Glomerular visceral epithelial cell (primary cell): ENCODE results near the gene B3GALT5.
A peak's percentile ranks its signal among the peaks of the same experiment; 100 is the strongest.

Experiments
- DNase-seq: peaks from one replicate; pipeline ENCODE4 v3.0.0-alpha.2; 2016; ENCODE audit errors: extremely low spot score

B3GALT5 gene

DNA sequence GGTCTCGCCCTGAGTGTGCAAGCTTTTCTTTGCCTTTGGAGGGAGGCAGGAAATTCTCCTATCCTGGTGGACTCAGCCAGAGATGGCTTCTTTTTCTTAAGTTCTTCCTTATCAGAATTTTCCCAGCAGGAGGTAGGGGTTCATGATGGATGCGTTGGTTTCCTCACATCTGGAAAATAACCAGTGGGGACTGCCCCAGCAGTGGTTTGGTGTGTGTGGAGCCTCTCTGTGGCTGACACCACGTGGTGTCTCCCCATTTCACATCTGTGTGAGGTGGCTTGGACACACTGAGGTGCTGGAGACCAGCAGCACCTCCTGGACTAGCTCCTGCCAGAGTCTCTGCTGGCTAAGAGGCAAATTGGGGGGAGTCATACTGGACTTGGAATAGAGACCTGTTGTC, 32.6 kb downstream of the B3GALT5 start:
- no peak for DNase-seq

DNA sequence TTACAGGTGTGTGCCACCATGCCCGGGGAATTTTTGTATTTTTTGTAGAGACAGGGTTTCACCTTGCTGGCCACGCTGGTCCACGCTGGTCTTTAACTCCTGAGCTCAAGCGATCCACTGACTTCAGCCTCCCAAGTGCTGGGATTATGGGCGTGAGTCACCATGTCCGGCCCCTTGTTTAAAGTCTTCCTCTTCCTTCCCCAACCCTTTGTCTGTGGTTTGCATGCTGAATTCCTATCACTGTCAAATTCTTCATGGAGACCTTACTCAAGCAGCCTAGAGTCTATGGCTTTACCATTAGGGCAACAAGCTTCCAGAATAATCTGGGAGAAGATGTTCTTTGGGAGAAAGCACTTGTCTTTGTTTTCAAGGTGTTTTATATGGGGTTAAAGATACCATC, 34.7 kb downstream of the B3GALT5 start:
- DNase-seq = peak; percentile 85

DNA sequence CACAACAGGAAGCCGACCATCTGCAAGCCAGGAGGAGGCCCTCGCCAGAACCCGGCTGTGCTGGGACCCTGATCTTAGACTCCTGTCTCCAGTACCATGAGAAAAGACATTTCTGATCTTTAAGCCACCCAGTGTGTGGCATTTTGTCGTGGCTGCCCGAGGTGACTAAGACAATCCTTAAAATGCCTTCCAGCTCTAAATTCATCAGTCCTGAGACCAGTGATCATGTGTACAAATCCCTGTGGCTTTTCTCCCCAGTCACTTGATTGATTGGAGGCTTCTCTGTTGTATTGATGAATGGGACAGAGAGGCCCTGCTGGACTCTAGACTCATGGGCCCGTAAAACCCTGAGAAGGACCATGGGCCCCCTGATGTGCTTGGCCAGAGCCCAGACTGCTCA, 36.1 kb downstream of the B3GALT5 start:
- DNase-seq = no peak

DNA sequence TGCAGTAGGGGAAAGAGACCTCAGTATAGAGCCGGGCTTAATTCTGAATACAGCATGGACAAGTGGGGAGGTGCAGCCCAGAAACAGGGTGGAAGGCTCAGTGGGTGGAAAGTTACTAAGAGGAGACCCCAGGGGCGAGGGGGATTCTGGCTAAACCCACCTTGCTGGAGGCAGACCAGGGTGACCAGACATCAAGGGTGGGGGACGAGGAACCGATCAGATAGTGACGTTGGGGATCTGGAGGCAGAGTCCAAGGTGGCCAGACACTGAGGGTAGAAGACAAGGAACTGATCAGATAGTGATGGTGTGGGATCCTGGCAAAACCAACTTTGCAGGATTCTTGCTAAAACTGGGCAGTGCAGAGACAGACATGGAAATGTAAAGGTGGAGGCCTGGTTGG, 36.8 kb downstream of the B3GALT5 start:
- no peak for DNase-seq

DNA sequence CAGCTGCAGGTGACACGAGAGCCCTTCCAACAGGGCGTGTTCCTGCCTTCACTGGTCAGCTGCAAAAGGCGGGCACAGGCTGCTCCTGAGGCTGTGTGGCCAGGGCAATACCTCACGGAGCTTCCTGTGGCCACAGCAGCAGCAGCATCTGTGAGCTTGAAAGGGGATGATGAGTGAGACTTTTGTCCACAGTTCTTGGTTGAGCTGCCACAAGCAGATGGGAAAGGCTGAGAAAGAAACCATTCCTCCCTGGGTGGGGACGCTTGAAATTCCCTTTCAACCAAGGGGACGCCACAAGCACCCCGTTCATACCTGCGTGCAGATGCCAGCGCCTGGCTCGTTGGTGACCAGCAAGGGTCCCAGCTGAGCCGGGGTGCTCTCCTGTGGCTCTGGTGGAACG, 37.6 kb downstream of the B3GALT5 start:
- DNase-seq = no peak

DNA sequence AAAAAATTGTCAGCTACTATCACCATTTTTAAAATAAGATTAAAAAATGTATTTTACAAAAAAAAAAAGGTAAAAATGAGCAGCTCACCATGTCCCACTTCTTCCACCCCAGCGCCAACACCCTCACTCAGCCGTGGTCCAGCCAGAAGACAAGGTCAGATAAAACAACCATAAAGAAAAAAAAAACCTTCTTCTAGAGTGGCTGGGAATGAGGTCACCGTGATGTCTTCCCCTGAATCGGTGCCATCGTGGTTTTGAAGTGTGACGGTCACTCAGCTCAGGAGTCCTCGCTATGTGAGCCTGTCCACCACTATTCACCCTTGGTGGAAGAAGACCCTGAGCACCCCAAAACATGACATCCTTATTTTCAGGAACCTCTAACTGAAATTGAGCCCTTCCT, 38.1 kb downstream of the B3GALT5 start:
- DNase-seq = no peak

DNA sequence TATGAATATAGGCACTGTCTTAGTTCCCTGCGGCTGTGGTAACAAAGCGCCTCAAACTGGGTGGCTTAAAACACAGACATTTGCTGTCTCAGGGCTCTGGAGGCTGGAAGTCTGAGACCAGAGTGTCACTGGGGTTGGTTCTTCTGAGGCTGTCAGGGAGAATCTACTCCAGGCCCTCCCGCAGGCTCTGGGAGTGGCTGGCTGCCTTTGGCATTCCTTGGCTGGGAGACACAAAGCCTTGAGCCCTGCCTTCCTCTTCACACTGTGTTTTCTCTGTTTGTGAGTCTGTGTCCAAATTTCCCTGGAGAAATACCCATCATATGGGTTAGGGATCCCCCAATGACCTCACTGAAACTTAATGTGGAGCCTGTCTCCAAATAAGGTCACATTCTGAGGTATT, 38.5 kb downstream of the B3GALT5 start:
- no peak for DNase-seq

DNA sequence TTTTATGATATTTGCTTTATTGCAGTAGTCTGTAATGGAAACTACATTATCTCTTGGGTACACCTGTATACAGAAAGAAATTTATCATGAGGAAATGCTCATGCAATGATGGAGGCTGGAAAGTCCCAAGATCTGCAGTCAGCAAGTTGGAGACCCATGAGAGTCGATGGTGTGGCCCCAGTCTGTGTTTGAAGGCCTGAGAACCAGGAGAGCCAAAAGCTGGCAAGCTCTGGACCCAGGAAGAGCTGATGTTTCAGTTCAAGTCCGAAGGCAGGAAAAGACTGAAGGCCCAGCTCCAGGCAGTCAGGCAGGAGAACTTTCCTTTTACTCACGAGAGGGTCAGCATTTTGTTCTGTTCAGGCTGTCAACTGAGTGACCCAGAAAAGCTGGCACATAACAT, 42.2 kb downstream of the B3GALT5 start:
- DNase-seq = no peak

DNA sequence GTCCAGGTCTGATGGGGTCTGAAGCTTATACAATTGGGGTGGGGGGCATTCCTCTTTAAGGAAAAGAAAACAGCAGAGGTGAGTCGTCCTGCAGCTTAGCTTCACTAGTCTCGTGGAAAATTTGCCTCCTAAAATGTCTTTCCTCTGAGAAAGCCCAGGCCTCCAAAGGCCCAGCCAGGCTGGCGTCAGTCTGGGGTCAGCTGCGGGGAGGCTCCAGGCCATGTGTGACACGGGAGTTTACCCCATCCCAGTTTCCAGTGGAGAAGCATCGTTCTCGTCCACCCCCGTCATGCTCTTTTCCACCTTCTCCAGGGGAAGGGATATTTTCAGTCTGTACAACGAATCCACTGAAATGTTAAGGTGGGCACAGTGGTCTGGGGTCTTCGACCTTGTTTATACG, 42.8 kb downstream of the B3GALT5 start:
- no peak for DNase-seq

DNA sequence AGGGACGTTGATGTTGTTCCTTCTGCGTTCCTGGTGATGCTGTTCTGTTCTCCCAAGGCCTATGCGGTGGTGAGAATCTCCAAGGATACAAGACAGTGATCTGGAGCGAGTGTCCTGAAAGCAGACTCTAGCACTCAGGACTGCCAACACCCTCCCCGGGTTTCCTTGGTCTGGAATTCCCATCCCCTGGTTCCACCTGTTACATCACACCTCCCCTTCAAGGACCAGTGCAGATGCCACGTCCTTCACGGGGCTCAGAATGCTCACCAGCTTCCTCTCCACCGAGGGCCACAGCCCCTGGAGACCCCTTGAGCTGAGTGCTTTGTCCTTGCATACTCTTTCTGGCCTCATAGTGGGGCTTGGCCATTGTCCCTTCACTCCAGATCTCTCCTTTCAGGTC, 43.5 kb downstream of the B3GALT5 start:
- no peak for DNase-seq

DNA sequence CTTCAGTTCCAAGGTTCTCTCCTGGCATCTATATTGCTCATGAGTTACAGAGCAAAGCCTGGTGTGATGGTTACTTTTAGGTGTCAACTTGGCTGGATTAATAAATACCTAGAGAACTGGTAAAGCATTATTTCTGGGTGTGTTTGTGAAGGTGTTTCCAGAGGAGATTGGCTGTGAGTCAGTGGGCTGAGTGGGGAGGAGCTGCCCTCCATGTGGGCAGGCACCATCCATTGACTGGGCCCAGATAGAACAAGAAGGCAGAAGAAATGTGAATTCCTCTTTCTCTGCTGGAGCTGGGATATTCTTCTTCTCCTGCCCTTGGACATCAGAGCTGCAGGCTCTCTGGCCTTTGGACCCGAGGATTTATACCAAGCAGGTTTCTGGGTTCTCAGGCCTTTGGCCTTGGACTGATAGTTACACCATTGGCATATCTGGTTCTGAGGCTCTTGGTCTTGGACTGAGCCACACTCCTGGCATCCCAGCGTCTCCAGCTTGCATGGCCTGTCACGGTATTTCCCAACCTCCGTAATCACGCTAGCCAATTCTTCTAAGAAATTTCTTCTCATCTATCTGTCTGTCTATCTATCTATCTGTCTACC, 44.5 kb downstream of the B3GALT5 start:
- DNase-seq = peak; percentile 61

DNA sequence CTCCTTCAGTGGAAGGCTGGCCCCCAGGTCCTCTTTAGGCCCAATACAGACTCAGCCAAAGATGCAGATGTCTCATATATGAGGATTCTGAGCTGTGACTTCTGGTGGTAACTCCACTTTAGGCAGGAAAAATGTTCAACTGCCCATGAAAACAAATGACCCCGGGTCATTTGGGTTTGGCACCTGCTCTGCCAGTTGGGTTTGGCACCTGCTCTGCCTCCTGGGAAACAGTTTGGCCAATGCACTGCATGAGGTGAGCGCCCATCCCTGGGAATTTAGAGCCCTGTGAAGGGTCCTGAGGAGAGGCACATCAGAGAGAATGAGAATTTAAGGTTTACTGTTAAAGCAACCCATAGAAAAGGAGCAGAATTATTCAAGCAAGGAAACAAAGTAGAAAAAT, 45.3 kb downstream of the B3GALT5 start:
- peak; percentile 19 for DNase-seq

DNA sequence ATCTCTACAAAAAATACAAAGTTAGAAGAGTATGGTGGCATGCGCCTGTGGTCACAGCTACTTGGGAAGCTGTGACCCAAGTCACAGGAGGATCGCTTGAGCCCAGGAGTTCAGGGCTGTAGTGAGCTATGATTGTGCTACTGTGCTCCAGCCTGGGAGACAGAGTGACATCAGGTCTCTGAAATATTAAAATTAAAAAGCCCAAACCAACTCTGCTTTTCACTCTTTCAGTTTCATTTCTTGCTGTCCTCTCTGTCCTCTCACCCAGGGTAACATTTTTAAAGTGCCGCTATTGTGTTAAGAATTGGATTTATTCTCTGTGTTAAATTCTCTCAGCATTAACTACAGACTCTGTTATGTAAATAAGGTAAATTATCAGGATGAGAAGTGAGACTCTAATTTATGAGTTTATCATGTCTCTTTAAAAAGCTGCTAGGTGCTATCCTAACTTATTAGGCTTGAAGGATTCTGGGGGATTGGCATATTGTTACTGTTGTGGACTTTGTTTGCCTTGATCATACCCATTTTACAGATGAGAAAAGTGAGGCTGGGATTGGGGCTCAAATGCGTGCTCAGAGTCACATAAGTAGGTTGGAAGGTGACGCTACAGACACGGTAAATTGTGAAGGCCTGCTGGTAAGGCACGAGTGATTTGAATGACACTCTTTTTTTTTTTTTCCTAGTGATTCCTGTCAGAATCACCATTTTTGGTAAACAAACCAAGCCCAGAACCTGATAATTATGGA, 46.5 kb downstream of the B3GALT5 start:
- DNase-seq = no peak

DNA sequence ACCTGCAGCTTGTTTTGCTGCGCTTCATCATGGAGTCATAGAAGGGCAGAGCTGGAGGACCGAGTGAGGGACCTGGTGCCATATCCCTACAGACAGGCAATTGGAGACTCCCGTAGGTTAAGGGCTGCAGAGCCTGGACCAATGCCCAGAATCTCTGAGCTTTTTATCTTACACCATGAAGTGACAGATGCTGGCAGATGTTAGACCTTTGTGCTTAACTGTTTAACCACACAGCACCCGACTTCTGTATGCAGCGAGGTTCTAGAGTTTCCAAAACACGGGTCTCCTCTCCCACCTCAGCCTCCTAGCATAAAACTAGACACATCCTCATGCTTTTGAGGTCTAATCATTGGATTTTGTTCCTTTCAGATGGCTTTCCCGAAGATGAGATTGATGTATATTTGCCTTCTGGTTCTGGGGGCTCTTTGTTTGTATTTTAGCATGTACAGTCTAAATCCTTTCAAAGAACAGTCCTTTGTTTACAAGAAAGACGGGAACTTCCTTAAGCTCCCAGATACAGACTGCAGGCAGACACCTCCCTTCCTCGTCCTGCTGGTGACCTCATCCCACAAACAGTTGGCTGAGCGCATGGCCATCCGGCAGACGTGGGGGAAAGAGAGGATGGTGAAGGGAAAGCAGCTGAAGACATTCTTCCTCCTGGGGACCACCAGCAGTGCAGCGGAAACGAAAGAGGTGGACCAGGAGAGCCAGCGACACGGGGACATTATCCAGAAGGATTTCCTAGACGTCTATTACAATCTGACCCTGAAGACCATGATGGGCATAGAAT, 47.6 kb downstream of the B3GALT5 start:
- peak; percentile 88 for DNase-seq

DNA sequence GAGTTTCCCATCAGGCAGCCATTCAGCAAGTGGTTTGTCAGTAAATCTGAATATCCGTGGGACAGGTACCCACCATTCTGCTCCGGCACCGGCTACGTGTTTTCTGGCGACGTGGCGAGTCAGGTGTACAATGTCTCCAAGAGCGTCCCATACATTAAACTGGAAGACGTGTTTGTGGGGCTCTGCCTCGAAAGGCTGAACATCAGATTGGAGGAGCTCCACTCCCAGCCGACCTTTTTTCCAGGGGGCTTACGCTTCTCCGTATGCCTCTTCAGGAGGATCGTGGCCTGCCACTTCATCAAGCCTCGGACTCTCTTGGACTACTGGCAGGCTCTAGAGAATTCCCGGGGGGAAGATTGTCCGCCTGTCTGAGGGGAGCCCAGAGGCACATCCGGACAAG, 48.4 kb downstream of the B3GALT5 start:
- no peak for DNase-seq

DNA sequence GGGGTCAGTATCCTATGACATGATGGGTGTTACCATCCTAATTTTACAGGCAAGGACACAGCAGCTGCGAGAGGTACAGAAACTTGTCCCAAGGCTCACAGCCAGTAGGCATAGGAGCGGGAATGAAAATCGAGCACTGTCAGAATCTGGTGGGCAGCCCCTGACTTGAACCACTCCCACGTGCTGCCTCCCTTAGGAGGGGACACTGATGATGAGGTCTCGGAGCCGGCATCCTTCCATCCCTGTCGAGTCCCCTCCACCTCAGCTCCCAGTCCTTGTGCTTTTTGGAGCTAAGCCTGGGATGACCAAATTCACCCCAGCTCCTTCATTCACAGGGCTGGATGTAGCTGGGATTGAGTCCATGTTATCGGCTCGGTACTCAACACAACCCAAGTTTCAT, 49.0 kb downstream of the B3GALT5 start:
- no peak for DNase-seq

DNA sequence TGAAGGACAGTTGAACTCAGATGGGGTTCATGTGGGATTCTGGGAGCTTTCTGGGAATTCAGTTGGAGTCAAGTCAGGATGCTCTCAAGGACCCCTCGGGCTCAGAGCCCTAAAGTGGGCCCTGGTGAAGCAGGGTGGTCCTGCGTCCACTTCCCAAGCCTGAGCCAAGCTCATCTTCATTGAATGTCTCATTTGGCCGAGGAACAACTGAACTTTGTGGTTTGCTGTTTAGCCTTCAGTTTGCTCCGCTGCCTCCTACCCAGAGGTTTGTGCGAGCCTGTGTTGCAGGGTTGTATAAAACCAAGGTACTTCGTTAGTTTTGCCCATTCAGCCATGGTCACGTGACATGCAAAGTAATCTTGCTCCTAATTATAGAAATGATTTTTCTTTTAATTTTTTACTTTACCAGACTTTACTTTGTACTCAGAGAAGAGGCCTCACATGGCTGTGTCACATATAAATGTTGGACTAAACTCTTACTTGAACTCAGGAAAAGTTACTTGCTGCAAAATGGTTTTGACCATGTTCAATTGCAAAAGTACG, 49.7 kb downstream of the B3GALT5 start:
- DNase-seq = no peak

DNA sequence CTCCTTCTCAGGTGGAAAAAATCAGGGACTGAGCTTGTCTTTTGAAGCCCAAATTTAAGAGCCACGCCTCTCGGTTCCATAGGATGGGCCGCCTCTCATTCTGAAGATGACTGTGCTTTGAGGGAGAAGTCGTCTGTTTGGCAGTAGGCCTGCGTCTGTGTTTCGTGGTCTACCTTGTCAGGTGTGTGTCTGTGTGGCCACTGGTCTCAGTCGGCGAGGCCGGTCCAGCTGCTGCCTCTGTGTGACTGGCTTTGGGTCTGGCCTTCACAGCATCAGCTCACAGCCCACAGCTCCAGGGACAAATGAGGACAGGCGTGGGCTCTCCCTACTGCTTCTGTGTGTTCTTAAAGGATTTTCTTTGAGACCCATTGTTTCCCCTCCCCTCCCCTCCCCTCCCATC, 50.3 kb downstream of the B3GALT5 start:
- DNase-seq = no peak

DNA sequence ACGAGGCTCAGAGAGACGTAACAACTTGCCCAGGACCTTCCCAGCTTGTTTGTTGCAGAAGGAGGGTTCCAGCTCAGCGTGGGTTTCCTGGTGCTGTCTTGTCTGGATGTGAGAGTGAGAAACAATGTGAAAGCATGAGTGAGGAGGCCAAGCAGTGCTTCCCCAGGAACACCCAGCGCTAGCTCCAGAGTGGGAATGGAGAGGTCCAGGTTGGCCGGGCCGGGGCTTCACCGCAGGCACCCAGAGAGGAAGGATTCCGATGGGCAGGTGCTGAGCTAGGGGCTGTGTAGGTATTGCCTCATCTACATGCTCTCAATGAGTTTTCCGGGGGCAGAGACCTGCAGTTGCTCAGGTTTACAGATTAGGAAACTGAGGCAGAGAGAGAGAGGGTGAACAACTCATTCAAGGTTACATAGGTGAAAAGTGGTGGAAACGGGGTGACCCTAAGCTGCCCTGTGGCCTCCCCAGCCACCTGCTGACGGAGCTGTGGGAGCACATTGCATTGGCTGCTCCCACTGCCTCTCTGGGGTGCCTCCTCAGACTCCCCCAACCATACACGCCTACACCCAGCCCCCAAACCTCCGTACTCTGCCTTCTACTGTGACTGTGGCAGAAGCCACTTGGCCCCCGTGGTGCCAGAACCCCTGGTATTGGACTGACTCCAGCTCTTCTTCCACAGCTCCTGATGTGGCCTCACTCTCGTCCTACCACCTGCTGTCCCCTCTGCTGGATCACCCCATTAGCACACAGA, 51.2 kb downstream of the B3GALT5 start:
- no peak for DNase-seq

DNA sequence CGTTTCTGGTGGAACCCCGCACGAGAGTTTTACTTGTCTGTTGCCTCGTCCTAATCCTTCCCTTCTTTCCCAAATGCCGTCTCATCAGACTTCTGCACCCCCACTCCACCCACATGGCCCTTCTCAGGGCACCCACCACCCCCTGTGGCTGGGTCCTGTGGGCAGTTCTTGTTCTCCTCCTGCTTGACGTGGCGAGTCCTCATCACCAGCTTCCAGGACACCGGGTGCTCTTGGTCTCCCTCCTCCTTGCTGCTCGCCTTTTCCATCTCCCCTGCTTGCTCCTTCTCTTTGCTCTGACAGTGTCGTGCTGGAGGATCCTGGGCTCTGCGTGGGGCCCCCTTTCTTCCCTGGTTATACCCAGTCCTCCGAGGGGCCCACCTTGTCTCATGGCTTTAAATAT, 51.8 kb downstream of the B3GALT5 start:
- DNase-seq = no peak

DNA sequence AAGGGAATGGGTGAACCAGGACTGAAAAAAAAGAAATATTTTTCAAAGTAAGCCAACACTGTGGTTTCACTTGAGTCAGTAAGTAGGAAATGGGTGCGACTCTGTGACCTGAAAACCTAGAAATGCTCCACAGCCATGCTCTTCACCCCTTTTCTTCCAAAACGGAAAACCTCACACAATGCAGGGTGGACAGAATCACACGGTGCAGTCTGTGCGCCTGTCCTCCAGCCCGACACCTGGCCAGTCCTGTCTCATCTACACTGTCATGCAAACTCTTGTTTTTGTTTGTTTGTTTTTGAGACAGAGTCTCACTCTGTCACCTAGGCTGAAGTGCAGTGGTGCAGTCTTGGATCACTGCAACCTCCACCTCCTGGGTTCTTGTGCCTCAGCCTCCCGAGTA, 53.3 kb downstream of the B3GALT5 start:
- no peak for DNase-seq

DNA sequence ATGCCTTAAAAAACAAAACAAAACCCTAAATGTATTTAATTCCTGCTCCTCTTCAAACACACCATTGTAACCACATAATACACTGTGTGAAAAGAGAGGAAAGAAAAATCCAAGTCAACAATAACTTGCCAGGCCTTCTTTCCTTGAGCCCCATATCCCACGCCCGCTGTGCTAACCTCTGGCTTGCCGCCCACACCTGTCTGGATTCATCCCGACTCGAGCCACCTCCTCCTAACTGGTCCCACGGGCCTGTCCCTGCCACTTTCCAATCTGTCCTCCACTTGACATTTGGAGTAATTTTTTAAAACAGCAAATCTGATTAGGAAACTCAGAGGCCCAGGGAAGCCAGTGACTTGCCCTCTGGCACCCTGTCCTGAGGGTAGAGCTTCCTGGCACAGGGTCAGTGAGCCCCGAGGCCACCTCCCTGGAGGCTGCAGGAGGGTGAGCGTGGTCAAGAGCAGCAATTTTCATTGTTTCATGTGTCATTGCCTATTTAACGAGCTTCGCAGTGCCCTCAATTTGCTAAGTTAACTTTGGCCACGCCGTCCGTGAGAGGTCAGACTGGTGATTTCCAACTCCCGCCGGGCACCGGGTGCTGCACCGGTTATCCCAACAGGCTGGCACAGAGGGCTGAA, 54.1 kb downstream of the B3GALT5 start:
- no peak for DNase-seq
